Trophoblast cell (in vitro differentiated cells and primary cell): Measurements from ENCODE around the gene JMJD1C.
"Not testable (repeated sequence)": the region's sequence is repeated elsewhere in the genome, so short reads cannot be mapped to it uniquely, and the experiment has no call there.

Experiments used
- DNase-seq, 2 donors: peaks; one replicate each; pipeline ENCODE4 v3.0.0-alpha.2; 2016
- H2AFZ ChIP-seq: 2 replicates; pipeline ENCODE4 v1.6.1; 2013; ENCODE audit warnings: low read length, moderate library complexity, mild to moderate bottlenecking; ENCODE audit not compliant: insufficient read depth, poor library complexity
- H2AK5ac ChIP-seq: 2 replicates; pipeline ENCODE4 v1.6.1; 2013; ENCODE audit warnings: mild to moderate bottlenecking, low read length
- H2BK120ac ChIP-seq: 2 replicates; pipeline ENCODE4 v1.6.1; 2013; ENCODE audit warnings: low read length, mild to moderate bottlenecking, moderate library complexity; ENCODE audit not compliant: insufficient read depth, poor library complexity
- H2BK12ac ChIP-seq: 2 replicates; pipeline ENCODE4 v1.6.1; 2013; ENCODE audit warnings: mild to moderate bottlenecking, low read length, moderate library complexity
- H2BK5ac ChIP-seq: 2 replicates; pipeline ENCODE4 v1.6.1; 2013; ENCODE audit warnings: low read length, low read depth, moderate library complexity, mild to moderate bottlenecking; ENCODE audit not compliant: poor library complexity
- H3K14ac ChIP-seq: 2 replicates; pipeline ENCODE4 v1.6.1; 2013; ENCODE audit warnings: mild to moderate bottlenecking, low read length
- H3K18ac ChIP-seq: 2 replicates; pipeline ENCODE4 v1.6.1; 2013; ENCODE audit warnings: mild to moderate bottlenecking, low read length
- H3K23ac ChIP-seq: 2 replicates; pipeline ENCODE4 v1.6.1; 2013; ENCODE audit warnings: low read length
- H3K27ac ChIP-seq: 2 replicates; pipeline ENCODE4 v1.5.1; 2013; ENCODE audit warnings: low read depth, mild to moderate bottlenecking, inconsistent platforms, low read length, moderate library complexity
- H3K27me3 ChIP-seq: 2 replicates; pipeline ENCODE4 v1.6.1; 2013; ENCODE audit warnings: inconsistent platforms, mild to moderate bottlenecking, low read length, moderate library complexity; ENCODE audit not compliant: insufficient read depth
- H3K36me3 ChIP-seq, 2 experiments: 1 replicate in 1 of 2; 2 replicates in 1 of 2; pipeline ENCODE4 v1.6.1; 2013; ENCODE audit warnings: low read length in 2 of 2, mild to moderate bottlenecking in 2 of 2, moderate library complexity in 1 of 2; ENCODE audit not compliant: insufficient read depth in 2 of 2, control insufficient read depth in 1 of 2
- H3K4ac ChIP-seq: 2 replicates; pipeline ENCODE4 v1.6.1; 2013; ENCODE audit warnings: low read depth, mild to moderate bottlenecking, low read length, moderate library complexity
- H3K4me1 ChIP-seq, 2 experiments: 1 replicate in 1 of 2; 2 replicates in 1 of 2; pipeline ENCODE4 v1.6.1; 2013; ENCODE audit warnings: low read length in 2 of 2, mild to moderate bottlenecking in 2 of 2, moderate library complexity in 1 of 2; ENCODE audit not compliant: insufficient read depth in 2 of 2, control insufficient read depth in 1 of 2
- H3K4me2 ChIP-seq: 2 replicates; pipeline ENCODE4 v1.6.1; 2013; ENCODE audit warnings: inconsistent platforms, mild to moderate bottlenecking, low read length, moderate library complexity
- H3K4me3 ChIP-seq: 2 replicates; pipeline ENCODE4 v1.5.1; 2013; ENCODE audit warnings: mild to moderate bottlenecking, low read depth, low read length, inconsistent platforms
- H3K79me1 ChIP-seq: one replicate; pipeline ENCODE4 v1.6.1; 2013; ENCODE audit warnings: low read length
- H3K79me2 ChIP-seq: 2 replicates; pipeline ENCODE4 v1.6.1; 2013; ENCODE audit warnings: low read length, mild to moderate bottlenecking; ENCODE audit not compliant: control insufficient read depth, insufficient read depth, poor library complexity
- H3K9ac ChIP-seq: 2 replicates; pipeline ENCODE4 v1.6.1; 2013; ENCODE audit warnings: mild to moderate bottlenecking, low read length
- H3K9me3 ChIP-seq: 2 replicates; pipeline ENCODE4 v1.6.1; 2013; ENCODE audit warnings: low read depth, mild to moderate bottlenecking, control low read depth, inconsistent platforms, low read length; ENCODE audit not compliant: insufficient read depth
- H4K12ac ChIP-seq: 2 replicates; pipeline ENCODE4 v1.6.1; 2013; ENCODE audit warnings: low read depth, mild to moderate bottlenecking, low read length, moderate library complexity
- H4K8ac ChIP-seq: 2 replicates; pipeline ENCODE4 v1.6.1; 2013; ENCODE audit warnings: low read depth, mild to moderate bottlenecking, low read length, moderate library complexity
- H4K91ac ChIP-seq: one replicate; pipeline ENCODE4 v1.6.1; 2013; ENCODE audit warnings: low read depth, mild to moderate bottlenecking, low read length, moderate library complexity
- WGBS: extraction: QIAGEN DNeasy Blood & Tissue Kit; methylation state at CpG from one replicate; pipeline ENCODE4 v1.1.7; 2013; ENCODE audit warnings: missing lambda C conversion rate; ENCODE audit not compliant: insufficient read length, insufficient coverage; ENCODE audit errors: extremely low coverage; 5-methylcytosine and 5-hydroxymethylcytosine counted together

Gene JMJD1C

DNA sequence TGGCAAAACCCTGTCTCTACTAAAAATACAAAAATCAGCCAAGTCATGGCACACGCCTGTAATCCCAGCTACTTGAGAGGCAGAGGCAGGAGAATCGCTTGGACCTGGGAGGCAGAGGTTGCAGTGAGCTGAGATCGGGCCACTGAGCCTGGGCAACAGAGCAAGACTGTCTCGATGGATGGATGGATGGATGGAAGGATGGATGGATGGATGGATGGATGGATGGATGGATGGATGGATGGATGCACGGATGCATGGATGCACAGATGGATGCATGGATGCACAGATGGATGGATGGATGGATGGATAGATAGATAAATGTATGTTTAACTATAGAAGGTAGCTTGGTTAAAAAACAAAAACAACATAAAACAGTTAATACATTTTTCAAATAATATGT lies 34.8 kb upstream of the JMJD1C start:
- H3K4me3 ChIP-seq, DNase-seq, H3K4ac ChIP-seq, H2AFZ ChIP-seq, H3K9ac ChIP-seq, H4K91ac ChIP-seq, H2BK5ac ChIP-seq, H4K8ac ChIP-seq, H3K9me3 ChIP-seq, H4K12ac ChIP-seq, H3K36me3 ChIP-seq, H3K27me3 ChIP-seq, H3K79me2 ChIP-seq, H2BK12ac ChIP-seq, H3K14ac ChIP-seq, H3K23ac ChIP-seq, H3K27ac ChIP-seq, H2BK120ac ChIP-seq, H3K79me1 ChIP-seq, H2AK5ac ChIP-seq, H3K4me2 ChIP-seq, H3K18ac ChIP-seq: not testable (repeated sequence)
- WGBS: no CpG with 5 or more reads among the region's 5 CpGs
- H3K4me1 ChIP-seq: peaks cover 8 to 13% of the 10 kb centered on the region in 2 experiments

GRCh38 chr10:63498665-63499064 lies 32.9 kb upstream of the JMJD1C start:
- Histone ChIP-seq H4K91ac (no peak overlapping the region), H3K27me3 (no peaks in the 10 kb centered on the region), H3K27ac (no peak overlapping the region), H4K8ac (no peak overlapping the region), H3K79me2 (no peaks in the 10 kb centered on the region), H3K4me3 (no peak overlapping the region), H4K12ac (no peak overlapping the region), H2BK5ac (no peak overlapping the region), H3K79me1 (peaks cover under 1% of the 10 kb centered on the region), H3K36me3 (no peaks in the 10 kb centered on the region), H3K4me2 (no peak overlapping the region), H2BK120ac (no peak overlapping the region), H2AFZ (no peak overlapping the region), H3K9me3 (peaks cover 2% of the 10 kb centered on the region), H2BK12ac (no peak overlapping the region), H3K9ac (no peak overlapping the region), H3K4me1 (peaks cover under 1 to 4% of the 10 kb centered on the region in 2 experiments), H3K18ac (no peak overlapping the region), H3K14ac (no peak overlapping the region), H3K23ac (no peak overlapping the region), H2AK5ac (no peak overlapping the region), H3K4ac (no peak overlapping the region)
- no CpG with 5 or more reads among the region's 1 CpG for WGBS
- peak in 1 of 2 donors; percentile 27 for DNase-seq

DNA sequence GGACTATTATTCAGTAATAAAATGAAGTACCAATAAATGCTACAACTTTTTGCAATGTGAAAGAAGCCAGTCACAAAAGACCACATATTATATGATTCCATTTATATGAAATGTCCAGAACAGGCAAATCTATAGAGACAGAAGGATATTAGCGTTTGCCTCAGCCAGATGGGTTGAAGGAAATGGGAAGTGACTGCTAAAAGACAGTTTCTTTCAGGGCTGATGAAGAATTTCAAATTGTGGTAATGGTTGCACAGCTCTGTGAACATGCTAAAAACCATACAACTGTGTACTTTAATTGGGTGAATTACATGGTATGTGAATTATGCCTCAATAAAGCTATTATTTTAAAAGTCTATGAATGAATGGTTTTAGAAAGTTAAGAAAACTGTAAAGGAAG lies 31.5 kb upstream of the JMJD1C start:
- Histone ChIP-seq H3K36me3 (no peaks in the 10 kb centered on the region), H3K4me3 (no peak overlapping the region), H3K9me3 (peaks cover 2% of the 10 kb centered on the region), H3K27me3 (no peaks in the 10 kb centered on the region), H3K23ac (no peak overlapping the region), H4K12ac (no peak overlapping the region), H3K4me2 (no peak overlapping the region), H3K18ac (no peak overlapping the region), H2BK12ac (no peak overlapping the region), H2BK120ac (no peak overlapping the region), H3K14ac (no peak overlapping the region), H3K4me1 (peaks cover 0 to 1% of the 10 kb centered on the region in 2 experiments), H2BK5ac (no peak overlapping the region), H3K9ac (no peak overlapping the region), H2AK5ac (no peak overlapping the region), H3K27ac (no peak overlapping the region), H2AFZ (no peak overlapping the region), H3K79me1 (peaks cover 1% of the 10 kb centered on the region), H3K79me2 (no peaks in the 10 kb centered on the region), H4K91ac (no peak overlapping the region), H3K4ac (no peak overlapping the region), H4K8ac (no peak overlapping the region)
- no peak for DNase-seq
- WGBS: no CpG with 5 or more reads among the region's 1 CpG

GRCh38 chr10:63496561-63496960 lies 30.8 kb upstream of the JMJD1C start:
- Histone ChIP-seq H2BK5ac (no peak overlapping the region), H3K23ac (no peak overlapping the region), H3K9ac (no peak overlapping the region), H2AFZ (no peak overlapping the region), H3K9me3 (peaks cover 2% of the 10 kb centered on the region), H3K4ac (no peak overlapping the region), H3K27ac (no peak overlapping the region), H3K18ac (no peak overlapping the region), H3K79me1 (peaks cover 2% of the 10 kb centered on the region), H3K4me1 (peaks cover 0 to 4% of the 10 kb centered on the region in 2 experiments), H3K79me2 (no peaks in the 10 kb centered on the region), H4K8ac (no peak overlapping the region), H3K14ac (no peak overlapping the region), H4K91ac (no peak overlapping the region), H2AK5ac (no peak overlapping the region), H3K4me3 (no peak overlapping the region), H2BK12ac (no peak overlapping the region), H3K36me3 (no peaks in the 10 kb centered on the region), H3K4me2 (no peak overlapping the region), H2BK120ac (no peak overlapping the region), H3K27me3 (no peaks in the 10 kb centered on the region), H4K12ac (no peak overlapping the region)
- no CpG with 5 or more reads among the region's 1 CpG for WGBS
- no peak for DNase-seq
